IPS-18a (cell line): ENCODE data around the gene GDA.

Experiments used
- H3K27ac ChIP-seq: one replicate; pipeline ENCODE4 v1.5.1; 2013; ENCODE audit warnings: low read length
- H3K27me3 ChIP-seq: one replicate; pipeline ENCODE4 v1.6.1; 2013; ENCODE audit warnings: mild to moderate bottlenecking, low read length; ENCODE audit not compliant: control insufficient read depth, insufficient read depth
- H3K36me3 ChIP-seq: one replicate; pipeline ENCODE4 v1.6.1; 2013; ENCODE audit warnings: low read depth, low read length; ENCODE audit not compliant: control insufficient read depth
- H3K4me1 ChIP-seq: one replicate; pipeline ENCODE4 v1.6.1; 2013; ENCODE audit warnings: low read depth, low read length; ENCODE audit not compliant: control insufficient read depth
- H3K4me3 ChIP-seq: one replicate; pipeline ENCODE4 v1.5.1; 2013; ENCODE audit warnings: low read length
- H3K9ac ChIP-seq: one replicate; pipeline ENCODE4 v1.6.1; 2013; ENCODE audit warnings: mild to moderate bottlenecking, low read length, moderate library complexity
- H3K9me3 ChIP-seq: one replicate; pipeline ENCODE4 v1.6.1; 2013; ENCODE audit warnings: low read depth, low read length; ENCODE audit not compliant: control insufficient read depth

The GDA gene

GRCh38 chr9:72149231-72149975 lies at the start of gene GDA:
Gene GDA, plus strand, starts transcription at chr9:72149440. Its CDS starts 120 bp downstream, at chr9:72149560.
- H3K9me3 ChIP-seq = no peaks in the 10 kb centered on the region
- peak within 1 kb of the TSS; percentile 57 for H3K4me3 ChIP-seq
- peaks cover 38% of the 10 kb centered on the region for H3K27me3 ChIP-seq
- H3K36me3 ChIP-seq = no peaks in the 10 kb centered on the region
- no peaks in the 10 kb centered on the region for H3K4me1 ChIP-seq
- no peak within 1 kb of the TSS for H3K9ac ChIP-seq
- H3K27ac ChIP-seq = no peak within 1 kb of the TSS

GRCh38 chr9:72102520-72102919 lies 46.7 kb upstream of the GDA start:
- H3K36me3 ChIP-seq = no peaks in the 10 kb centered on the region
- H3K9ac ChIP-seq = no peak overlapping the region
- no peaks in the 10 kb centered on the region for H3K4me1 ChIP-seq
- H3K27ac ChIP-seq = no peak overlapping the region
- H3K4me3 ChIP-seq = no peak overlapping the region
- H3K9me3 ChIP-seq = no peaks in the 10 kb centered on the region
- no peaks in the 10 kb centered on the region for H3K27me3 ChIP-seq

GRCh38 chr9:72113056-72113455 lies 36.2 kb upstream of the GDA start:
- Histone ChIP-seq H3K4me3 (no peak overlapping the region), H3K27ac (no peak overlapping the region), H3K36me3 (no peaks in the 10 kb centered on the region), H3K4me1 (no peaks in the 10 kb centered on the region), H3K27me3 (no peaks in the 10 kb centered on the region), H3K9ac (no peak overlapping the region), H3K9me3 (no peaks in the 10 kb centered on the region)

GRCh38 chr9:72119853-72120252 lies 29.4 kb upstream of the GDA start:
- Histone ChIP-seq H3K4me1 (no peaks in the 10 kb centered on the region), H3K36me3 (no peaks in the 10 kb centered on the region), H3K4me3 (no peak overlapping the region), H3K9me3 (no peaks in the 10 kb centered on the region), H3K9ac (no peak overlapping the region), H3K27ac (no peak overlapping the region), H3K27me3 (no peaks in the 10 kb centered on the region)

GRCh38 chr9:72124947-72125346 lies 24.3 kb upstream of the GDA start:
- no peak overlapping the region for H3K4me3 ChIP-seq
- H3K36me3 ChIP-seq = no peaks in the 10 kb centered on the region
- no peak overlapping the region for H3K9ac ChIP-seq
- no peaks in the 10 kb centered on the region for H3K4me1 ChIP-seq
- no peak overlapping the region for H3K27ac ChIP-seq
- H3K9me3 ChIP-seq = no peaks in the 10 kb centered on the region
- H3K27me3 ChIP-seq = no peaks in the 10 kb centered on the region

- Histone ChIP-seq H3K36me3 (no peaks in the 10 kb centered on the region), H3K4me1 (no peaks in the 10 kb centered on the region), H3K9me3 (no peaks in the 10 kb centered on the region), H3K27ac (no peak overlapping the region), H3K4me3 (no peak overlapping the region), H3K27me3 (no peaks in the 10 kb centered on the region), H3K9ac (no peak overlapping the region)
Observed at GRCh38 chr9:72127753-72128152, 21.5 kb upstream of the GDA start.

GRCh38 chr9:72128526-72128925 lies 20.7 kb upstream of the GDA start:
- no peak overlapping the region for H3K27ac ChIP-seq
- H3K27me3 ChIP-seq = no peaks in the 10 kb centered on the region
- H3K4me1 ChIP-seq = no peaks in the 10 kb centered on the region
- no peaks in the 10 kb centered on the region for H3K36me3 ChIP-seq
- H3K9me3 ChIP-seq = no peaks in the 10 kb centered on the region
- H3K4me3 ChIP-seq = no peak overlapping the region
- H3K9ac ChIP-seq = no peak overlapping the region

- no peaks in the 10 kb centered on the region for H3K36me3 ChIP-seq
- H3K9me3 ChIP-seq = no peaks in the 10 kb centered on the region
- no peaks in the 10 kb centered on the region for H3K4me1 ChIP-seq
- no peak overlapping the region for H3K9ac ChIP-seq
- no peak overlapping the region for H3K4me3 ChIP-seq
- H3K27ac ChIP-seq = no peak overlapping the region
- no peaks in the 10 kb centered on the region for H3K27me3 ChIP-seq
Observed at GRCh38 chr9:72129271-72130156, 19.7 kb upstream of the GDA start.

GRCh38 chr9:72130321-72130720 lies 18.9 kb upstream of the GDA start:
- Histone ChIP-seq H3K27ac (no peak overlapping the region), H3K36me3 (no peaks in the 10 kb centered on the region)

GRCh38 chr9:72131206-72131605 lies 18.0 kb upstream of the GDA start:
- Histone ChIP-seq H3K9me3 (no peaks in the 10 kb centered on the region), H3K27ac (no peak overlapping the region), H3K4me3 (no peak overlapping the region), H3K36me3 (no peaks in the 10 kb centered on the region), H3K27me3 (no peaks in the 10 kb centered on the region), H3K9ac (no peak overlapping the region), H3K4me1 (no peaks in the 10 kb centered on the region)

More at GRCh38 chr9:72130321-72130720, 18.9 kb upstream of the GDA start:
- Histone ChIP-seq H3K4me1 (no peaks in the 10 kb centered on the region), H3K9ac (no peak overlapping the region), H3K27me3 (no peaks in the 10 kb centered on the region), H3K9me3 (no peaks in the 10 kb centered on the region), H3K4me3 (no peak overlapping the region)

GRCh38 chr9:72132052-72132451 lies 17.2 kb upstream of the GDA start:
- no peak overlapping the region for H3K27ac ChIP-seq
- no peaks in the 10 kb centered on the region for H3K4me1 ChIP-seq
- no peak overlapping the region for H3K4me3 ChIP-seq
- no peaks in the 10 kb centered on the region for H3K27me3 ChIP-seq
- no peaks in the 10 kb centered on the region for H3K36me3 ChIP-seq
- H3K9me3 ChIP-seq = no peaks in the 10 kb centered on the region
- H3K9ac ChIP-seq = no peak overlapping the region
